GM12878 (cell line): ENCODE data around the gene LEMD1. TPM values are rescaled to one million over a fixed set of nuclear protein-coding genes. Genes with fewer than 3 reads are reported as not detected.
"Not testable (repeated sequence)": the region's sequence is repeated elsewhere in the genome, so short reads cannot be mapped to it uniquely, and the experiment has no call there.

Source experiments
- ATAC-seq: fragments of 200-7000 bp; cut with Tn5 transposase; 3 replicates; pipeline ENCODE4 v1.9.1; 2020; ENCODE audit warnings: mild to moderate bottlenecking, moderate library complexity
- BruUV-seq: library from RNA; stranded (reverse); fragments of 400-500 nt; replicated peaks from 2 replicates; lab custom pipeline; 2021; lab: Mats Ljungman, UMichigan
- CTCF ChIA-PET: fragments of 300-600 bp; sonication (Branson Sonifier 250); formaldehyde crosslinking; extraction: SDS; loops from one replicate; lab custom pipeline; 2021; ENCODE audit warnings: inconsistent platforms; lab: Yijun Ruan, JAX
- POLR2A ChIA-PET: fragments of 350-600 bp; formaldehyde crosslinking; extraction: SDS; loops from one replicate; lab custom pipeline; 2021; ENCODE audit warnings: inconsistent platforms; lab: Charles Lee
- RAD21 ChIA-PET: fragments of 300-600 bp; sonication (Branson Sonifier 250); formaldehyde crosslinking; loops from one replicate; lab custom pipeline; 2023; ENCODE audit warnings: antibody characterized with exemption; ENCODE audit not compliant: unreplicated experiment; lab: Charles Lee
- SMC1A ChIA-PET: fragments of 300-600 bp; sonication (Branson Sonifier 250); formaldehyde crosslinking; loops from one replicate; lab custom pipeline; 2023; ENCODE audit not compliant: unreplicated experiment, uncharacterized antibody; lab: Charles Lee
- DNase-seq: peaks from one replicate; pipeline ENCODE4 v3.0.0-alpha.2; 2011; ENCODE audit warnings: low read depth, low spot score
- FAIRE-seq: peaks from 3 replicates; lab custom pipeline; 2011; peaks lifted over from hg19 to GRCh38; lab: Jason Lieb, UNC
- H2AFZ ChIP-seq: 2 replicates; pipeline ENCODE4 v1.6.0; 2011; ENCODE audit warnings: low read depth, low read length, control low read depth; ENCODE audit not compliant: control insufficient read depth
- H3K27ac ChIP-seq: 2 replicates; pipeline ENCODE4 v1.5.1; 2011; ENCODE audit warnings: control low read depth; ENCODE audit not compliant: control insufficient read depth, insufficient read depth
- H3K27me3 ChIP-seq, 2 experiments: replicated peaks in 1 of 2; 2 replicates each; pipeline versions ENCODE4 v1.6.0 to v1.6.1; 2011; ENCODE audit warnings: low read length in 1 of 2; ENCODE audit not compliant: control insufficient read depth in 2 of 2, insufficient read depth in 2 of 2
- H3K36me3 ChIP-seq, 2 experiments: 2 replicates each; pipeline ENCODE4 v1.5.1; 2011; ENCODE audit warnings: low read length in 1 of 2; ENCODE audit not compliant: control insufficient read depth in 2 of 2, insufficient read depth in 2 of 2
- H3K4me1 ChIP-seq: 2 replicates; pipeline ENCODE4 v1.6.1; 2011; ENCODE audit warnings: mild to moderate bottlenecking, low read length, moderate library complexity, mixed read lengths; ENCODE audit not compliant: control insufficient read depth, insufficient read depth
- H3K4me2 ChIP-seq: 2 replicates; pipeline ENCODE4 v1.6.0; 2011; ENCODE audit warnings: control low read depth; ENCODE audit not compliant: control insufficient read depth, insufficient read depth
- H3K4me3 ChIP-seq: fragments of 200-600 bp; sonication (generic); 2 replicates; pipeline ENCODE4 v1.5.1; 2016
- H3K79me2 ChIP-seq: 2 replicates; pipeline ENCODE4 v1.6.0; 2011; ENCODE audit warnings: low read length; ENCODE audit not compliant: control insufficient read depth, insufficient read depth
- H3K9ac ChIP-seq: 2 replicates; pipeline ENCODE4 v1.8.0; 2011; ENCODE audit warnings: low read length, control low read depth, mixed read lengths; ENCODE audit not compliant: control insufficient read depth, insufficient read depth
- H3K9me3 ChIP-seq: replicated peaks from 3 replicates; pipeline ENCODE4 v1.5.1; 2011; ENCODE audit warnings: mild to moderate bottlenecking, low read length; ENCODE audit not compliant: control insufficient read depth, insufficient read depth
- H4K20me1 ChIP-seq: 2 replicates; pipeline ENCODE4 v1.6.0; 2011; ENCODE audit not compliant: control insufficient read depth, insufficient read depth
- BACH1 ChIP-seq: fragments of 450-650 bp; IDR thresholded peaks from 2 replicates; pipeline ENCODE4 v1.6.1; 2017; ENCODE audit warnings: mild to moderate bottlenecking, borderline replicate concordance
- BMI1 ChIP-seq: fragments of 450-650 bp; IDR thresholded peaks from 2 replicates; pipeline ENCODE4 v1.6.1; 2016; ENCODE audit warnings: mild to moderate bottlenecking, moderate library complexity, borderline replicate concordance
- EGR1 ChIP-seq, 2 experiments: IDR thresholded peaks; 1 replicate in 1 of 2; 2 replicates in 1 of 2; pipeline ENCODE4 v1.6.1; 2011 to 2012; ENCODE audit warnings: low read depth in 2 of 2, low read length in 2 of 2, borderline replicate concordance in 1 of 2, mild to moderate bottlenecking in 1 of 2, moderate library complexity in 1 of 2
- ESRRA ChIP-seq: IDR thresholded peaks from 2 replicates; pipeline ENCODE4 v1.6.1; 2012; ENCODE audit warnings: mild to moderate bottlenecking, low read length, improper control_type of control experiment
- EZH2 ChIP-seq: IDR thresholded peaks from 2 replicates; pipeline ENCODE4 v1.6.1; 2012; ENCODE audit warnings: low read depth, mild to moderate bottlenecking, control low read depth, inconsistent platforms, low read length, borderline replicate concordance; ENCODE audit not compliant: control insufficient read depth
- NBN ChIP-seq: fragments of 450-650 bp; IDR thresholded peaks from 2 replicates; pipeline ENCODE4 v1.6.1; 2016
- POLR2A ChIP-seq: IDR thresholded peaks from 2 replicates; pipeline ENCODE4 v1.6.1; 2011; ENCODE audit warnings: low read depth, mild to moderate bottlenecking, low read length
- SMAD1 ChIP-seq: fragments of 450-650 bp; IDR thresholded peaks from 2 replicates; pipeline ENCODE4 v1.6.1; 2018; ENCODE audit warnings: mild to moderate bottlenecking, low read depth; ENCODE audit not compliant: partially characterized antibody
- SPI1 ChIP-seq: IDR thresholded peaks from 2 replicates; pipeline ENCODE4 v1.6.1; 2011; ENCODE audit warnings: low read depth, mild to moderate bottlenecking, low read length, moderate library complexity, borderline replicate concordance; ENCODE audit not compliant: insufficient read depth
- SRF ChIP-seq, 2 experiments: IDR thresholded peaks; 2 replicates each; pipeline ENCODE4 v1.6.1; 2011; ENCODE audit warnings: low read depth in 2 of 2, low read length in 2 of 2, mild to moderate bottlenecking in 1 of 2, moderate library complexity in 1 of 2
- TCF12 ChIP-seq: IDR thresholded peaks from 2 replicates; pipeline ENCODE4 v1.6.1; 2011; ENCODE audit warnings: low read depth, mild to moderate bottlenecking, low read length
- ZNF24 ChIP-seq: fragments of 450-650 bp; IDR thresholded peaks from 2 replicates; pipeline ENCODE4 v1.6.1; 2017; ENCODE audit warnings: antibody characterized with exemption, mild to moderate bottlenecking
- ZNF622 ChIP-seq: fragments of 450-650 bp; IDR thresholded peaks from 2 replicates; pipeline ENCODE4 v1.6.1; 2017; ENCODE audit warnings: mild to moderate bottlenecking, inconsistent platforms
- WGBS: methylation state at CpG from one replicate; pipeline ENCODE4 v1.1.6; 2016; ENCODE audit warnings: low lambda C conversion rate; ENCODE audit not compliant: insufficient replicate concordance, insufficient coverage; ENCODE audit errors: missing lambda C conversion rate; 5-methylcytosine and 5-hydroxymethylcytosine counted together
- in situ Hi-C: fragments of 300-500 bp; cut with MboI; formaldehyde crosslinking; loops from 9 replicates; pipeline ENCODE4 v1.14.3; 2018; ENCODE audit warnings: mixed read lengths
- intact Hi-C: fragments of 100-400 bp; cut with micrococcal nuclease; formaldehyde crosslinking; loops from one replicate; pipeline ENCODE4 v1.14.2; 2022; ENCODE audit not compliant: unreplicated experiment
- polyA plus RNA-seq, 11 experiments: library from polyadenylated mRNA; depleted of rRNA in 4 of 11; unstranded in 6 of 11; stranded (reverse) in 5 of 11; fragments of >200 nt; fragmentation: Nextera tagmentation in 4 of 11; fragmentation: Illumina TruSeq in 1 of 11; extraction: Ambion mirVana in 4 of 11; extraction: Trizol in 1 of 11; gene quantifications; 1 replicate in 1 of 11; 2 replicates in 10 of 11; pipeline versions ENCODE4 v1.2.1 to v1.2.3, GENCODE V29; 2011 to 2016; ENCODE audit warnings: inconsistent platforms in 2 of 11, missing spikeins in 2 of 11, low read depth in 1 of 11
- total RNA-seq, 4 experiments: library from RNA; depleted of rRNA in 3 of 4; stranded (reverse); fragments of >200 nt in 3 of 4; fragmentation: Illumina TruSeq in 1 of 4; extraction: Trizol in 1 of 4; gene quantifications; 2 replicates each; pipeline versions ENCODE4 v1.2.1 to v1.2.3, GENCODE V29; 2013 to 2021
- TF ChIP-seq, protein P1 (sequence below): fragments of 450-650 bp; IDR thresholded peaks from 2 replicates; pipeline ENCODE4 v1.6.1; 2017; ENCODE audit warnings: mild to moderate bottlenecking, moderate library complexity

LEMD1 gene
- total and polyA plus RNA-seq, 10 of the 15 experiments (the other 5 are each of a cell fraction or from before 2014, with no cell fraction given): 0.19 to 1.2 (median 0.26) TPM; not detected in 7

DNA sequence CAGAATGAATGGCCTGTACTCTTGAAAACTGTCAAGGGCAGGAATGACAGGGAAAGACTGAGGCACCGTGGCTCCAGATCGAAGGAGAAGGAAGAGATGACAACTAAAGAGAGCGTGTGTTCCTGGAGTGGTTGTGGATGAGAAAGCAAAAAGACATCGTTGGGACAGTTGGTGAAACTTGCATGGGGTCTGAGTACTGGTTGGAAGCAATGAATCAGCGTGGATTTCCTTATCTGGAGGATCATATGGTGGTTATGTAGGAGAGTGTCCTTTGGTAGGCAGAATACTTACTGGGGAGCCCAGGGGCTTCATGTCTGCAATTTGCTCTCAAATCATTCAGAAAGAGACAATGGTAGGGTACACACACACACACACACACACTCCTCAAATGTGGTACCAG lies 13.9 kb downstream of the LEMD1 start:
- RAD21 ChIA-PET: no interaction called here

DNA sequence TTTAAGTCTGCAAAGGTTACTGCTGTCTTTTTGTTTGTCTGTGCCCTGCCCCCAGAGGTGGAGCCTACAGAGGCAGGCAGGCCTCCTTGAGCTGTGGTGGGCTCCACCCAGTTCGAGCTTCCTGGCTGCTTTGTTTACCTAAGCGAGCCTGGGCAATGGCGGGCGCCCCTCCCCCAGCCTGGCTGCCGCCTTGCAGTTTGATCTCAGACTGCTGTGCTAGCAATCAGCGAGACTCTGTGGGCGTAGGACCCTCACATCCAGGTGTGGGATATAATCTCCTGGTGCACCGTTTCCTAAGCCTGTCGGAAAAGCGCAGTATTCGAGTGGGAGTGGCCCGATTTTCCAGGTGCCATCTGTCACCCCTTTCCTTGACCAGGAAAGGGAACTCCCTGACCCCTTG lies 15.6 kb downstream of the LEMD1 start:
- H3K9ac ChIP-seq, H3K79me2 ChIP-seq, H2AFZ ChIP-seq, H3K27me3 ChIP-seq, H3K4me3 ChIP-seq, ATAC-seq, intact Hi-C loops, H3K9me3 ChIP-seq, SMC1A ChIA-PET, H3K27ac ChIP-seq, RAD21 ChIA-PET, H3K4me2 ChIP-seq, DNase-seq, H3K36me3 ChIP-seq, H3K4me1 ChIP-seq, POLR2A ChIA-PET, in situ Hi-C loops, H4K20me1 ChIP-seq, BruUV-seq, FAIRE-seq: not testable (repeated sequence)
- CTCF ChIA-PET: interaction anchor here (1.3 to 1.6 kb wide), 3 partner anchors 9 to 79 kb away, joined by 3 to 4 read pairs (median 3); no protein-coding TSS in a partner anchor
- 25% methylated on average over 11 of the region's 12 CpGs for WGBS

More for the DNA sequence above, 13.9 kb downstream of the LEMD1 start:
- POLR2A ChIA-PET: no interaction called here
- Histone ChIP-seq H3K4me1 (no peaks in the 10 kb centered on the region), H3K9ac (no peak overlapping the region), H3K9me3 (no peaks in the 10 kb centered on the region), H3K4me3 (no peak overlapping the region), H3K27me3 (peaks cover 0 to 5% of the 10 kb centered on the region in 2 experiments; a peak in 2 of 4 replicates), H2AFZ (no peak overlapping the region), H3K27ac (no peak overlapping the region), H4K20me1 (no peaks in the 10 kb centered on the region; the same call in 1 of the 2 replicates), H3K36me3 (no peaks in the 10 kb centered on the region), H3K79me2 (no peaks in the 10 kb centered on the region), H3K4me2 (no peak overlapping the region)
- no peak for FAIRE-seq
- CTCF ChIA-PET: interaction anchor here (2.5 kb wide), 1 partner anchor 77 kb away, joined by 14 read pairs; no protein-coding TSS in a partner anchor
- in situ Hi-C loops (no loop called here), intact Hi-C loops (no loop called here)
- no TSS peak for BruUV-seq
- no peak for DNase-seq
- TF ChIP-seq ESRRA (no peak), TCF12 (no peak), ZNF24 (no peak), BMI1 (no peak), POLR2A (no peak), SRF (IDR thresholded peaks at IDR 0.05; ENCODE audit: low read depth in 2 of 2, low read length in 2 of 2) (no peak), EGR1 (IDR thresholded peaks at IDR 0.05; ENCODE audit: borderline replicate concordance in 1 of 2, low read depth in 2 of 2, low read length in 2 of 2) (no peak), BACH1 (no peak), SPI1 (no peak), ZNF622 (no peak), EZH2 (no peak), SMAD1 (no peak), NBN (no peak)
- TF ChIP-seq, protein P1, sequence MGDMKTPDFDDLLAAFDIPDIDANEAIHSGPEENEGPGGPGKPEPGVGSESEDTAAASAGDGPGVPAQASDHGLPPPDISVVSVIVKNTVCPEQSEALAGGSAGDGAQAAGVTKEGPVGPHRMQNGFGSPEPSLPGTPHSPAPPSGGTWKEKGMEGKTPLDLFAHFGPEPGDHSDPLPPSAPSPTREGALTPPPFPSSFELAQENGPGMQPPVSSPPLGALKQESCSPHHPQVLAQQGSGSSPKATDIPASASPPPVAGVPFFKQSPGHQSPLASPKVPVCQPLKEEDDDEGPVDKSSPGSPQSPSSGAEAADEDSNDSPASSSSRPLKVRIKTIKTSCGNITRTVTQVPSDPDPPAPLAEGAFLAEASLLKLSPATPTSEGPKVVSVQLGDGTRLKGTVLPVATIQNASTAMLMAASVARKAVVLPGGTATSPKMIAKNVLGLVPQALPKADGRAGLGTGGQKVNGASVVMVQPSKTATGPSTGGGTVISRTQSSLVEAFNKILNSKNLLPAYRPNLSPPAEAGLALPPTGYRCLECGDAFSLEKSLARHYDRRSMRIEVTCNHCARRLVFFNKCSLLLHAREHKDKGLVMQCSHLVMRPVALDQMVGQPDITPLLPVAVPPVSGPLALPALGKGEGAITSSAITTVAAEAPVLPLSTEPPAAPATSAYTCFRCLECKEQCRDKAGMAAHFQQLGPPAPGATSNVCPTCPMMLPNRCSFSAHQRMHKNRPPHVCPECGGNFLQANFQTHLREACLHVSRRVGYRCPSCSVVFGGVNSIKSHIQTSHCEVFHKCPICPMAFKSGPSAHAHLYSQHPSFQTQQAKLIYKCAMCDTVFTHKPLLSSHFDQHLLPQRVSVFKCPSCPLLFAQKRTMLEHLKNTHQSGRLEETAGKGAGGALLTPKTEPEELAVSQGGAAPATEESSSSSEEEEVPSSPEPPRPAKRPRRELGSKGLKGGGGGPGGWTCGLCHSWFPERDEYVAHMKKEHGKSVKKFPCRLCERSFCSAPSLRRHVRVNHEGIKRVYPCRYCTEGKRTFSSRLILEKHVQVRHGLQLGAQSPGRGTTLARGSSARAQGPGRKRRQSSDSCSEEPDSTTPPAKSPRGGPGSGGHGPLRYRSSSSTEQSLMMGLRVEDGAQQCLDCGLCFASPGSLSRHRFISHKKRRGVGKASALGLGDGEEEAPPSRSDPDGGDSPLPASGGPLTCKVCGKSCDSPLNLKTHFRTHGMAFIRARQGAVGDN: no peak
- 7% methylated on average over 5 of the region's 5 CpGs for WGBS
- no peak for ATAC-seq
- SMC1A ChIA-PET: no interaction called here
